UCSD-AML1 (cell line): ENCODE data around the gene WNT3.
"Not testable (repeated sequence)": the region's sequence is repeated elsewhere in the genome, so short reads cannot be mapped to it uniquely, and the experiment has no call there.

Experiments used
- DNase-seq: peaks from one replicate; lab custom pipeline; 2025; ENCODE audit not compliant: unreplicated experiment; lab: John Stamatoyannopoulos, UW

WNT3 gene

GRCh38 chr17:46818316-46818928, at the start of gene WNT3:
Gene WNT3 (minus strand): TSS chr17:46818692. CDS start chr17:46818597, 95 bp downstream.
- no peak for DNase-seq

- no peak for DNase-seq
Measured at GRCh38 chr17:46866747-46867146, 48.3 kb upstream of the WNT3 start.

GRCh38 chr17:46866325-46866724, 47.8 kb upstream of the WNT3 start:
- DNase-seq: no peak

GRCh38 chr17:46865100-46865499, 46.6 kb upstream of the WNT3 start:
- peak; percentile 52 for DNase-seq

- DNase-seq: no peak
Measured at GRCh38 chr17:46863383-46864121, 45.1 kb upstream of the WNT3 start.

- DNase-seq: no peak
Measured at GRCh38 chr17:46862949-46863348, 44.5 kb upstream of the WNT3 start.

GRCh38 chr17:46859996-46860395, 41.5 kb upstream of the WNT3 start:
- DNase-seq: no peak

- no peak for DNase-seq
Measured at GRCh38 chr17:46857600-46857999, 39.1 kb upstream of the WNT3 start.

GRCh38 chr17:46854948-46855347, 36.5 kb upstream of the WNT3 start:
- DNase-seq: no peak

- no peak for DNase-seq
Measured at GRCh38 chr17:46854515-46854914, 36.0 kb upstream of the WNT3 start.

GRCh38 chr17:46853896-46854444, 35.5 kb upstream of the WNT3 start:
- DNase-seq: no peak

GRCh38 chr17:46851029-46851741, 32.7 kb upstream of the WNT3 start, which contains the start of gene WNT9B:
Gene WNT9B (plus strand): TSS chr17:46851583. CDS start chr17:46851639, 56 bp downstream.
- DNase-seq: no peak

- DNase-seq: no peak
Measured at GRCh38 chr17:46850688-46851028, 32.2 kb upstream of the WNT3 start.

GRCh38 chr17:46848534-46848933, 30.0 kb upstream of the WNT3 start:
- no peak for DNase-seq

GRCh38 chr17:46847204-46848191, 29.0 kb upstream of the WNT3 start:
- no peak for DNase-seq

GRCh38 chr17:46842835-46843234, 24.3 kb upstream of the WNT3 start:
- no peak for DNase-seq

- peak; percentile 51 for DNase-seq
Measured at GRCh38 chr17:46841561-46842379, 23.3 kb upstream of the WNT3 start.

GRCh38 chr17:46840596-46840995, 22.1 kb upstream of the WNT3 start:
- DNase-seq: not testable (repeated sequence)

- no peak for DNase-seq
Measured at GRCh38 chr17:46839211-46839610, 20.7 kb upstream of the WNT3 start.

GRCh38 chr17:46837521-46837920, 19.0 kb upstream of the WNT3 start:
- no peak for DNase-seq
